Myocyte (in vitro differentiated cells): ENCODE measurements around the gene BIN1. TPM values are rescaled to one million over a fixed set of nuclear protein-coding genes. Genes with fewer than 3 reads are reported as not detected.
A peak's percentile ranks its signal among the peaks of the same experiment; 100 is the strongest.

Experiments used
- DNase-seq: peaks from one replicate; pipeline ENCODE4 v3.0.0-alpha.2; 2012; ENCODE audit warnings: low read depth
- total RNA-seq: library from RNA; depleted of rRNA; stranded (reverse); fragments of >200 nt; gene quantifications from 2 replicates; pipeline ENCODE4 v1.2.3, GENCODE V29; 2014

Gene BIN1
- total RNA-seq, 1 donor from 2014 or later, result 3,208 TPM

- peak; percentile 33 for DNase-seq
Measured at GRCh38 chr2:127078028-127078427, 28.9 kb downstream of the BIN1 start.

GRCh38 chr2:127076924-127077323 lies 30.0 kb downstream of the BIN1 start:
- peak; percentile 68 for DNase-seq

- no peak for DNase-seq
Measured at GRCh38 chr2:127076290-127076689, 30.7 kb downstream of the BIN1 start.

- DNase-seq, result peak; percentile 97
Measured at GRCh38 chr2:127075821-127076220, 31.1 kb downstream of the BIN1 start.

- DNase-seq, result peak; percentile 79
Measured at GRCh38 chr2:127074936-127075335, 32.0 kb downstream of the BIN1 start.

GRCh38 chr2:127074358-127074757 lies 32.6 kb downstream of the BIN1 start:
- peak; percentile 96 for DNase-seq

- peak; percentile 42 for DNase-seq
Measured at GRCh38 chr2:127072970-127073369, 34.0 kb downstream of the BIN1 start.

GRCh38 chr2:127072396-127072795 lies 34.6 kb downstream of the BIN1 start:
- DNase-seq, result no peak

- peak; percentile 37 for DNase-seq
Measured at GRCh38 chr2:127071901-127072328, 35.0 kb downstream of the BIN1 start.

- DNase-seq, result no peak
Measured at GRCh38 chr2:127070221-127070620, 36.7 kb downstream of the BIN1 start.

- no peak for DNase-seq
Measured at GRCh38 chr2:127069536-127069935, 37.4 kb downstream of the BIN1 start.

GRCh38 chr2:127069003-127069402 lies 38.0 kb downstream of the BIN1 start:
- peak; percentile 67 for DNase-seq

GRCh38 chr2:127068351-127068741 lies 38.6 kb downstream of the BIN1 start:
- no peak for DNase-seq

GRCh38 chr2:127067620-127068350 lies 39.2 kb downstream of the BIN1 start:
- peak; percentile 86 for DNase-seq

- no peak for DNase-seq
Measured at GRCh38 chr2:127066942-127067341, 40.0 kb downstream of the BIN1 start.

GRCh38 chr2:127065940-127066318 lies 41.0 kb downstream of the BIN1 start:
- peak; percentile 52 for DNase-seq

- DNase-seq, result no peak
Measured at GRCh38 chr2:127065299-127065939, 41.5 kb downstream of the BIN1 start.

- DNase-seq, result peak; percentile 99
Measured at GRCh38 chr2:127064642-127065250, 42.2 kb downstream of the BIN1 start.

- DNase-seq, result no peak
Measured at GRCh38 chr2:127063701-127064590, 43.0 kb downstream of the BIN1 start.

GRCh38 chr2:127061375-127062273 lies 45.3 kb downstream of the BIN1 start:
- peak; percentile 59 for DNase-seq
